Omental fat pad (tissue), 4 donors: ENCODE results near the gene FKBP7. TPM values are rescaled to one million over a fixed set of nuclear protein-coding genes. Genes with fewer than 3 reads are reported as not detected.

Experiments used
- ATAC-seq: fragments of 150-250 bp; one replicate; pipeline ENCODE4 v1.9.1; 2016; ENCODE audit warnings: mild to moderate bottlenecking, moderate library complexity; ENCODE audit not compliant: low FRiP score
- DNase-seq: peaks from one replicate; pipeline ENCODE4 v3.0.0-alpha.2; 2019; ENCODE audit warnings: low spot score
- CTCF ChIP-seq, 3 donors: fragments of 450-650 bp; IDR thresholded peaks; one replicate each; pipeline ENCODE4 v1.5.1; 2016 to 2017; ENCODE audit warnings: antibody characterized with exemption in 3 of 3, mild to moderate bottlenecking in 3 of 3, moderate library complexity in 2 of 3
- total RNA-seq, 4 donors: library from RNA; depleted of rRNA; stranded (reverse); fragments of >200 nt; gene quantifications; one replicate each; pipeline ENCODE4 v1.1.0, GENCODE V29; 2016

The FKBP7 gene
- total RNA-seq, 4 donors from 2014 or later, result 6.8 to 17.5 (median 15.3) TPM

- TF ChIP-seq CTCF (IDR thresholded peaks at IDR 0.05), result no peak
- ATAC-seq, result peak; percentile 100
- peak; percentile 87 for DNase-seq
Observed at GRCh38 chr2:178450774-178451525, 27.4 kb downstream of the FKBP7 start, which contains the start of the genes PJVK and PRKRA. TSS of gene PJVK (plus strand) at chr2:178451378. CDS start at chr2:178453410, 2,032 bp downstream. TSS of gene PRKRA (minus strand) at chr2:178451175. CDS start at chr2:178451030, 145 bp downstream.

- DNase-seq (no peak), ATAC-seq (no peak)
- no peak for TF ChIP-seq CTCF (IDR thresholded peaks at IDR 0.05)
Observed at GRCh38 chr2:178450524-178450773, 28.0 kb downstream of the FKBP7 start.

GRCh38 chr2:178449700-178450523 is 28.5 kb downstream of the FKBP7 start:
- ATAC-seq (no peak), DNase-seq (no peak)
- TF ChIP-seq CTCF (IDR thresholded peaks at IDR 0.05), result no peak

- ATAC-seq (no peak), DNase-seq (no peak)
- TF ChIP-seq CTCF (IDR thresholded peaks at IDR 0.05), result no peak
Observed at GRCh38 chr2:178448968-178449661, 29.3 kb downstream of the FKBP7 start.

GRCh38 chr2:178441426-178441825 is 37.0 kb downstream of the FKBP7 start:
- no peak for TF ChIP-seq CTCF (IDR thresholded peaks at IDR 0.05)
- ATAC-seq, result no peak
- DNase-seq, result no peak

GRCh38 chr2:178436662-178437061 is 41.7 kb downstream of the FKBP7 start:
- DNase-seq (no peak), ATAC-seq (no peak)
- no peak for TF ChIP-seq CTCF (IDR thresholded peaks at IDR 0.05)
